ENCODE data around the gene MGME1. TPM values are rescaled to one million over a fixed set of nuclear protein-coding genes. Genes with fewer than 3 reads are reported as not detected.

MGME1 gene
- total RNA-seq, 1 donor from 2014 or later, result 14.2 TPM

DNA sequence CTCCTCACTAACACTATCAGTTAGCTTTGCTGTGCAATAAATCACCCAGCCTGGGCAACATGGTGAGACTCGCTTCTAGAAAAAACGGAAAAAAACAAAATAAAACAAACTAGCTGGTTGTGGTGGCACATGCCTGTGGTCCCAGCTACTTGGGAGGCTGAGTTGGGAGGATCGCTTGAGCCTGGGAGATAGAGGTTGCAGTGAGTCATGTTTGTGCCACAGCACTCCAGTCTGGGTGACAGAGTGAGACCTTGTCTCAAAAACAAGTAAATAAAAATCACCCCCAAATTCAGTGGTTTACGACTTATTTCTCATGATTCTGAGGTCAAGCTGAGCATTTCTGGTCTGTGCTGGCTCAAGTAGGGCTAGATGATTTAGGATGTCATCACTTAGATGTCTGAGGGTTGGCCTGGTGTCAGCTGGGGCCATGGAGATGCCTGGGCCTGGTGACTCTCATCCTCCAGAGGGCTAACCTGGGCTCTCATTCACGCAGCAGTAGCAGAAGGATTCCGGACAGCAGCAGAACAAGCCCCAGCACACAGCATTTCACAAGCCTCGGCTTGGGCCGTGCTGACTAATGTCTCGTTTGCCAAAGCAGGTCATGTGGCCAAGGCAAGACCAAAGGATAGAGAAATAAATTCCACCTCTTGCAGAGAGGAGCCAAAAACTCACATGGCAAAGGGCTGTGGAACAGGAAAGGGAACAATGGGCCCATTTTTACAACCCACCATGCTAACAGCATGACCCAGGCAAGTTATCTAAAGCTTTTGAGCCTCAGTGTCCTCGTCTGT lies 32.5 kb downstream of the MGME1 start:
- H4K20me1 ChIP-seq (ENCODE audit: insufficient read depth, low read length), result no peaks in the 10 kb centered on the region
- no peak overlapping the region for H3K9ac ChIP-seq (ENCODE audit: low read length)
- H3K27me3 ChIP-seq (ENCODE audit: insufficient read depth, low read length), result no peaks in the 10 kb centered on the region
- Mint-ChIP-seq H3K27me3 (ENCODE audit: low read depth, unreplicated experiment) (peaks cover 4% of the 10 kb centered on the region), H3K4me3 (ENCODE audit: unreplicated experiment) (no peak overlapping the region), H3K4me1 (ENCODE audit: low read depth, unreplicated experiment) (peaks cover 6% of the 10 kb centered on the region), H3K36me3 (ENCODE audit: low read depth, unreplicated experiment) (no peaks in the 10 kb centered on the region), H3K9me3 (ENCODE audit: unreplicated experiment) (no peaks in the 10 kb centered on the region), H3K27ac (ENCODE audit: unreplicated experiment) (no peak overlapping the region)
- DNase-seq (ENCODE audit: low read depth), result peak; percentile 73
- H3K27ac ChIP-seq (ENCODE audit: low read depth, low read length), result no peak overlapping the region
- no peak overlapping the region for H3K4me3 ChIP-seq (ENCODE audit: insufficient read depth, low read depth, low read length)
- TF ChIP-seq EZH2 (IDR thresholded peaks at IDR 0.05; ENCODE audit: insufficient read depth, low read length) (no peak), CTCF (IDR thresholded peaks at IDR 0.05; ENCODE audit: insufficient read depth, low read depth, low read length) (no peak)
- H2AFZ ChIP-seq (ENCODE audit: low read depth, low read length), result peak overlapping the region; percentile 39
- FAIRE-seq, result no peak
- no peaks in the 10 kb centered on the region for H3K79me2 ChIP-seq (ENCODE audit: insufficient read depth, low read length)
- no peak overlapping the region for H3K4me2 ChIP-seq (ENCODE audit: low read length)
- peaks cover 9% of the 10 kb centered on the region for H3K4me1 ChIP-seq (ENCODE audit: insufficient read depth, low read length)
- no peaks in the 10 kb centered on the region for H3K9me3 ChIP-seq (ENCODE audit: insufficient read depth, low read depth, low read length)
- H3K36me3 ChIP-seq (ENCODE audit: insufficient read depth, low read length), result no peaks in the 10 kb centered on the region

- no peaks in the 10 kb centered on the region for H3K27me3 ChIP-seq (ENCODE audit: insufficient read depth, low read length)
- no peak for TF ChIP-seq CTCF (IDR thresholded peaks at IDR 0.05; ENCODE audit: insufficient read depth, low read depth, low read length)
- TF ChIP-seq EZH2 (IDR thresholded peaks at IDR 0.05; ENCODE audit: insufficient read depth, low read length), result no peak
- H3K9ac ChIP-seq (ENCODE audit: low read length), result no peak overlapping the region
- no peaks in the 10 kb centered on the region for H3K9me3 Mint-ChIP-seq (ENCODE audit: unreplicated experiment)
- no peak overlapping the region for H3K27ac ChIP-seq (ENCODE audit: low read depth, low read length)
- no peak overlapping the region for H3K4me2 ChIP-seq (ENCODE audit: low read length)
- no peaks in the 10 kb centered on the region for H3K36me3 Mint-ChIP-seq (ENCODE audit: low read depth, unreplicated experiment)
- peaks cover 7% of the 10 kb centered on the region for H3K4me1 ChIP-seq (ENCODE audit: insufficient read depth, low read length)
- no peak overlapping the region for H2AFZ ChIP-seq (ENCODE audit: low read depth, low read length)
- H3K4me1 Mint-ChIP-seq (ENCODE audit: low read depth, unreplicated experiment), result peaks cover 6% of the 10 kb centered on the region
- no peaks in the 10 kb centered on the region for H3K9me3 ChIP-seq (ENCODE audit: insufficient read depth, low read depth, low read length)
- no peaks in the 10 kb centered on the region for H3K27me3 Mint-ChIP-seq (ENCODE audit: low read depth, unreplicated experiment)
- no peak overlapping the region for H3K4me3 ChIP-seq (ENCODE audit: insufficient read depth, low read depth, low read length)
- no peak overlapping the region for H3K4me3 Mint-ChIP-seq (ENCODE audit: unreplicated experiment)
- no peak for FAIRE-seq
- no peaks in the 10 kb centered on the region for H4K20me1 ChIP-seq (ENCODE audit: insufficient read depth, low read length)
- H3K36me3 ChIP-seq (ENCODE audit: insufficient read depth, low read length), result no peaks in the 10 kb centered on the region
- no peak overlapping the region for H3K27ac Mint-ChIP-seq (ENCODE audit: unreplicated experiment)
- H3K79me2 ChIP-seq (ENCODE audit: insufficient read depth, low read length), result no peaks in the 10 kb centered on the region
- DNase-seq (ENCODE audit: low read depth), result no peak
These were observed 35.1 kb downstream of the MGME1 start for GRCh38 chr20:18003897-18004296.

DNA sequence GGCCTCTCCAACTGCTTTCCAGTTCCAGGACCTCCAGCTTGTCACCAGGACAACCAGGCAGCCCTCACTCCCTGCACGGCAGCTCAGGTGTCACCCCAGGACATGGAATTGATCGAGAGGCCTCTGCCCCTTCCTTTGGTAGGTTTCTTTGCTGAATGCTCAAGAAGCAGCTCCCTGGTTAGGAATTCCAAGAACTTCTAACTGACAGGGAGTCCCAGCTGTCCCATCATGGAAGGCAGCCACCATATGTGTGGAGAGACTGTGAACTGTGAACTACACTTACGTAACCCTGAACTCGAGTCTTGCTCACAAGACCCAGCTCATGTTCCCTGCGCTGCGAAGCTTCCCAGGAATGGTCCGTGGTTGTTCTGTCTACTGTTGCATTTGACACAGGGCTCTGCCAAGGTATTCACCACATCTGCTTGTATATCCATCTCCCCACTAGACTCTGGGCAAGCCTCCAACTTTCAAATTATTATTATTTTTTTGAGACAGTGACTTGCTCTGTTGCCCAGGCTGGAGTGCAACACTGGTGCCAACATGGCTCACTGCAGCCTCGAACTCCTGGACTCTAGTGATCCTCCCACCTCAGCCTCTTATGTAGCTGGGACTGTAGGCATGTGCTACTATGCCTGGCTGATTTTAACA lies 35.7 kb downstream of the MGME1 start:
- Histone ChIP-seq H3K4me2 (ENCODE audit: low read length) (no peak overlapping the region), H4K20me1 (ENCODE audit: insufficient read depth, low read length) (no peaks in the 10 kb centered on the region), H3K27ac (ENCODE audit: low read depth, low read length) (no peak overlapping the region), H3K4me1 (ENCODE audit: insufficient read depth, low read length) (peaks cover 7% of the 10 kb centered on the region), H3K9ac (ENCODE audit: low read length) (no peak overlapping the region), H3K9me3 (ENCODE audit: insufficient read depth, low read depth, low read length) (no peaks in the 10 kb centered on the region), H3K36me3 (ENCODE audit: insufficient read depth, low read length) (no peaks in the 10 kb centered on the region), H3K4me3 (ENCODE audit: insufficient read depth, low read depth, low read length) (no peak overlapping the region), H3K79me2 (ENCODE audit: insufficient read depth, low read length) (no peaks in the 10 kb centered on the region), H2AFZ (ENCODE audit: low read depth, low read length) (no peak overlapping the region), H3K27me3 (ENCODE audit: insufficient read depth, low read length) (no peaks in the 10 kb centered on the region)
- peaks cover 6% of the 10 kb centered on the region for H3K4me1 Mint-ChIP-seq (ENCODE audit: low read depth, unreplicated experiment)
- no peaks in the 10 kb centered on the region for H3K27me3 Mint-ChIP-seq (ENCODE audit: low read depth, unreplicated experiment)
- H3K4me3 Mint-ChIP-seq (ENCODE audit: unreplicated experiment), result no peak overlapping the region
- FAIRE-seq (no peak), DNase-seq (ENCODE audit: low read depth) (peak; percentile 14)
- H3K27ac Mint-ChIP-seq (ENCODE audit: unreplicated experiment), result no peak overlapping the region
- no peaks in the 10 kb centered on the region for H3K36me3 Mint-ChIP-seq (ENCODE audit: low read depth, unreplicated experiment)
- no peaks in the 10 kb centered on the region for H3K9me3 Mint-ChIP-seq (ENCODE audit: unreplicated experiment)
- no peak for TF ChIP-seq CTCF (IDR thresholded peaks at IDR 0.05; ENCODE audit: insufficient read depth, low read depth, low read length)
- no peak for TF ChIP-seq EZH2 (IDR thresholded peaks at IDR 0.05; ENCODE audit: insufficient read depth, low read length)
